HL-60 (cell line): ENCODE results near the gene PADI4.

ENCODE experiments used
- CTCF ChIP-seq: IDR thresholded peaks from one replicate; pipeline ENCODE4 v1.5.1; 2011; ENCODE audit warnings: low read length, control low read depth, inconsistent platforms; ENCODE audit not compliant: insufficient read depth
- GABPA ChIP-seq: IDR thresholded peaks from 2 replicates; pipeline ENCODE4 v1.6.1; 2012; ENCODE audit warnings: low read depth
- POLR2AphosphoS5 ChIP-seq: IDR thresholded peaks from 2 replicates; pipeline ENCODE4 v1.6.1; 2012; ENCODE audit warnings: low read depth

GRCh38 chr1:17348593-17349234, 40.7 kb downstream of the PADI4 start:
- TF ChIP-seq CTCF, result no peak
- no peak for TF ChIP-seq GABPA
- no peak for TF ChIP-seq POLR2AphosphoS5
